Amygdala (tissue), 56 donors: ENCODE results near the gene PTPRK.

ENCODE experiments used
- DNase-seq, 56 donors: peaks; one replicate each; lab custom pipeline; 2025; lab: John Stamatoyannopoulos, UW

PTPRK gene

DNA sequence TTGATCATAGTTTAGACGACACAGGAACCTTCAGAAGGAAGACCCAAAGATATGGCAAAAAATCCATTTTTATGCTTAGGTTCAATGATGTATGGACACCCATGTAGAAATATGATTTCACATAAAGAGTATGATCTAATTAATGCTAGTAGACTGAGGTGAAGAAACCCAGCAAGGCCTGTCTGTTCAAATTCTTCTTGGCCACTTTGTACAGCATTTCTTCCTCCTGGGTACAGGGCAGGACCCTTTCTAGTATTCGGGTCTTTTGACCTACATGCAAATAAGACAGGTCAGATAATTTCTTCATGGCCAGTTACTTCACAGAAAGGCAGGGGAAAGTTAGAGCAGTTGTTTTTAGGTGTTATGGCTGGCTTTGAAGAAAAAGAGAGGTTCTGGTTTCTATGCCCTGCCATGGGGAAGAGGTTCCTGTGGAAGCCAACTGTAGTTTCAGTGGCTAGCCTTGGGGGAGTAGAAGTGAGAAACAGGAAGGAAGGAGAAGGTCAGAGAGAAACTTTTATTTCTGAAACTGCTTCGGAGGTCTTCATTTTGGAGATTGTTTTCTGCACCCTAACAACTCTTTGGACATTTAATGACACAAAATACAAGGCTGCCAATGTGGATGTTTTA, 208.3 kb downstream of the PTPRK start:
- DNase-seq = no peak

DNA sequence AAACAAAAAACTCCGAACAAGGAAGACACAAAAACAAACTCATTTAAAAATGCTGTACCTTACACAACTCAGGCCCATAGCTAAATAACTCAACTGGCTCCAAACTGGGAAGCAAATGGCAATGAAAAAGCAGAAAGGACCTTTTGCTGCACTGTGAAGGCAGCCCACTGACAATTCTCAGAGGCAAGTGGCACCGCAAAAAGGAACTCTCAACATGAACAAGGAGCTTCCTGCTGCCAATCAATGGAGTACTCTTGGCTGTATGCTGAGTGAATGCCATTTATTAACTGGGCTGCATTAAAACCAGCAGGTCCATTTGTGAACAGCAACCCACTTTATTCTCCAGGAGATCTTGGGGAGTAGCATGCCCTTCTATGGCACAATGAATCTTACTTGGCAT, 209.9 kb downstream of the PTPRK start:
- peak in 1 of 56 donors; percentile 4 for DNase-seq

DNA sequence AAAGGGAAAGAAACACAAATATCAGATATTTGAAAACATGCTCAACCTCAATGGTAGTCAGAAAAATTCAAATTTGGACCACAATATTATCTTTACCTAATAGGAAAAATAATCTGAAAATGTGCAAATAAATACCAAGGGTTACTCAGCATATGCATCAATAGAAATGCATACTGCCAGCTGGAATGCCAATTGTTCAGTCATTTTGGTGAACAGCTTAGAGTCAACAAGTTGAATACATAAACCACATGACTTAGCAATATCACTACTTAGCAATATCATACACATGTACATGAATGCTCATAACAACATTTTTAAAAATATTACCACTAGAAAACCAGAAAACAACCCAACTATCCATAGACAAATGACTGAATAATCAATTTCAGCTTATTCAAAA, 212.7 kb downstream of the PTPRK start:
- no peak for DNase-seq

DNA sequence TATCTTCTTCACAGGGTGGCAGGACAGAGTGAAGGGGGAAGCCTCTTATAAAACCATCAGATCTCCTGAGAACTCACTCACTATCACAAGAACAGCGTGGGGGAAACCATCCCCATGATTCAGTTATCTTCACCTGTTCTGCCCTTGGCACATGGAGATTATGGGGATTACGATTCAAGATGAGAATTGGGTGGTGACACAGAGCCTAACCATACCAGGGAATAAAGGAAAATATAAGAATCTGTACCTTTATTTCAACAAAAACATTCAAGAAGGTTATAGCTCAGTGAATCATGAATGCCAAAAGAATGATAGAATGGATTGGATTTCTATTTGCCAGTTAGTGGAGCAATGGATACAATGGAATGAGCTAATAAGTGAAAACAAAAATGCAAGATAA, 214.4 kb downstream of the PTPRK start:
- no peak for DNase-seq

DNA sequence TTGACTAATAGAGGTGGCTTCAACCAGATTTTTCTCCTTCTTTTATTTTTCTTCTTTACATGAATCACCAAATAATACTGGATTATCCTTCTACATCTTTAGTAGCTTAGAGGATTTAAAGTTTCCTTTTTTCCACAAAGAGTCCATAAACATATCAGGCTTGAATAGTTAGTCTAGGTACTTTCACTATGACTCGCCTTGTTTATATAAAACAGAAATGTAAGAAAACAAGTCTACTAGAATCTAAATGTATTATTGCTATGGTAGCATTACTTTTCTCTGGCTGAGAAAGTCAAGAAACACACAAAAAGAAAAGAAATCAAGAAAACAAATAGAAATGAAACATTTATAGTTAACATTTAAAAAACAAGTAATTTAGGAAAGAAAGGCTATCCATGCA, 215.2 kb downstream of the PTPRK start:
- no peak for DNase-seq

DNA sequence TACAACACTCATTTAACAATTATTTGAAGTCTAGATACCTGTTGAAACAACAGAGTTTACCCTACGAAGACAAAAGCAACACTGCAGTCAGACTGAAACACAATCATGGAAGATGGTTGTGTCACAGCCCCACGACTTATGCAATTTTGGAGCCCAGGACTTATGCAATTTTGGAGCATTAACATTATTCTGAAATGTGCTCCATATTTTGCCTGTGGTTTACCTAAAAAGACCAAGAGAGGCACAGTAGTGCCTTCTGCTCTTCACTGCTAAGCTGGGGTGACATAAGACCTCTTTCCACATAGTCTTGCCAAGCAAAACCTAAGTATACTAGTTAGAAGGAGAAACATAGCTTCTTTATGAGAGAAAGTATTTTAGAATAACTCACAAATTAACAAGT, 216.5 kb downstream of the PTPRK start:
- no peak for DNase-seq

DNA sequence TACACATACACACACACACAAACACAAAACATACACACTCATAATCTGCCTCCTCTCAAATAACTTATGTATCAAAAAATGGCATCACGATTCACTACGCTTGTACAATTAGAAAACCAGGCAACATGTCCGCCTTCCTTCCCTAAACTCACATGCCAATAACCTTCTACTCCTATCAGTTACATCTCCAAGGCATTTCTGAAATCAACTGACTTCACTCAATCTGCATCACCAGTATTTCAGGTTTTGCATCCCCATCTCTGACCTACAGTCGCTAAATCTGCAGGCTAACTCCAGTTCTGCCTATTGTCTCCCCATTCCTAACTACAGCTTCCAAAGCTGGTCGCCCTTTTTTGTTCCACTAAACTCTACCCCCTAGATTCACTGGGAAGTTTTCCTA, 217.5 kb downstream of the PTPRK start:
- DNase-seq = no peak

DNA sequence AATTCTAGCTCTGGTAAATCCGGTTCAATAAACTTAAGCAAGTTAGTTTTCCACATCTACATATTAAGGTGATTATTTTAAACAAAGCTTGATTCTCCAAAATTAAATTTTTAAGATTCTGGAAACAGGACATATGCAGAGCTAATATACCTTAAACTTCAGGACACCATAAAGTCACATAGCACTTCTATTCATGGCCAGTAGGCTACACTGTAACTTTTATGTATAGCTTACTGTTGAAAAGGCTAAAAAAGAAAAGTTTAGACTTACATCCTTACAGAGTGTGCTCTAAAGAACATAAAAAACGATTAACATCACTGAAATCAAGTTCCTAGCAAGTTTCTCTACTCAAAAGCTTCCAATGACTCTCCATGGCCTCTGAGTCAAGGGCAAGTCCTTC, 224.7 kb downstream of the PTPRK start:
- no peak for DNase-seq

DNA sequence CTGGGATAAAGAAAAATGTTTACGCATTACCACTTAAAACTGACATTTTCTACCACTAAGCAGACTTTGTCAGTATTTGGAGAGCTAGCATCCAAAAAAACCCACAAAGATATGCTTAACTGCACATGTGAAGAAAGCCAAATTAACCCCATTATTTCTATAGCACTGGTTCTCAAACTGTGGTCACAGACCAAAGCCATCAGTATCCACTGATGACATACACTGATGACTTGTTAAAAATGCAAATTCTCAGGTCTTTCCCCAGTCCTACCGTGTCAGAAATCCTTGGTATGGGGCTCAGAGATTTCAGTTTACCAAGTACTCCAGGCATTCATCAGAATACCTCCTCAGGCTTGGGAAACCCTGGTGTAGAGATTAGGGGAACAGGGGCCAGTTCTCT, 230.2 kb downstream of the PTPRK start:
- no peak for DNase-seq

DNA sequence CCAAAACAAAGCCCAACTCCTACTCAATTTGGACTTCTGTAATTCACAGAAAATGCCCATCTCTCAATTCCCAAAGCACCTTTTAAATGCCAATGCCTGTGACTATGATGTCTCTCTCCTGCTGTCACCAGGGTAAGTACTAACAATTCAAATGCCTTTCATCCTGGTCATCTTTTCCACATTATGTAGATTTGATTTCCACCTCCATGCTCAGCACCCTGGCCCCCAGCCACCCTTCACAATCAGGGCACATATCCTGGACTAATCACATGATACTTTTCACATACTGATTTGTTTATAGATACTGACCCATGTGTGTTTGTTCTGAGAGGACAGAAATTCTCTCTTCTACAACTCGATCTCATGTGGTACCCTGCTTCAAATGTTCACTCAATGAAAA, 236.3 kb downstream of the PTPRK start:
- DNase-seq = no peak

DNA sequence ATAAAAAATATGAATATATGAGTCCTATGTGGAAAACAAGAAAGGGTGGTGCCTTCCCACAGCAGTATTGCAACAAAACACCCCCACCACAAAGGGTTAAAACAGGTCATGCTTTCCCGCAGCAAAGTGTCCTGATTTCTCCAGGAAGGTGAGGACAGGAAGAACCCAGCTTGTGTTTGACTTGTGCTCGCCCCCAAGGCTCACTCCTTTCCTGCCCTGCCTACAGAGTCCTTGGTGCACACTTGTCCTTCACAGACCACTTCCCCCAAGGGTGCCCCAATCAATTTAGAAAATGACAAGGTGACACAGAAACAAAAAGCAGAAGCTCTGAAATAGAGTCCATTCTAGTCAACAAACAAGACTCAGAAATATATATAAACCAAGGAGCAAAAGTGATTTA, 237.4 kb downstream of the PTPRK start:
- DNase-seq = no peak

DNA sequence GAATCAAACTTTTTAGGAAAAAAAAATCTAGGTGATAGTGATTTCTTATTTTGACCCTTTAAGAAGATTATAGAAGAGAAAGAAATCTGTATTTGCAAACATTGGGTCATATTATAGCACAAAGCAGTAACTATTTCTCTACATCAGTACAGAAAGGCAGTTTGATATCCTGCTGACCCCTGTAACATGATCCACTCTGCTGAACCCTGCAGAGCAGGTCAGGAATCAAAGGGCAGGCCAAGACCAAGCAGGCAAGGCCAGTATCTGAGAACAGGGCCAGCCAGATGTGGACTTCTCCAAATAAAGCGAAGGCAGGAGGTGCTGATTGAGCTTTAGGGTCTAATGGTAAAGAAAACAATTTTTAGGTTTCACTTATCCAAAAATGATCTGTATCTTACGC, 239.4 kb downstream of the PTPRK start:
- no peak for DNase-seq

DNA sequence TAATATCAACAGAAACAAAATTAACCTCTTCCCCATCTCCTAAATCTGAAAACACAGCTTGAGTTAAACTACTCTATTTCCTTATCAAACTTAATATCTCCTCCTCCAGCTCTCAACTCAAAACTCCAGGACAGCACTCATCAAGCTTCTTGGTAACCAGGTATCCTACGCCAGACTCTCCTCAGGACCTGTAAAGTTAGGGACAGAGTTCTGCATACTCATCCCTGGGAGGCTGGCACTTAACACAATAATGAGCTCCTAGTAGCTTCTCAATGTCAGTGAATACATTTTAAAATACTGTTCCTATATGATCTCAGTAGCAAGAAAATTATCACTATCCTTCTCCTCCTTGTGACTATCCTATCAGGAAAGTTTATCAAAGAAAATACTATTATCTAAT, 240.3 kb downstream of the PTPRK start:
- no peak for DNase-seq

DNA sequence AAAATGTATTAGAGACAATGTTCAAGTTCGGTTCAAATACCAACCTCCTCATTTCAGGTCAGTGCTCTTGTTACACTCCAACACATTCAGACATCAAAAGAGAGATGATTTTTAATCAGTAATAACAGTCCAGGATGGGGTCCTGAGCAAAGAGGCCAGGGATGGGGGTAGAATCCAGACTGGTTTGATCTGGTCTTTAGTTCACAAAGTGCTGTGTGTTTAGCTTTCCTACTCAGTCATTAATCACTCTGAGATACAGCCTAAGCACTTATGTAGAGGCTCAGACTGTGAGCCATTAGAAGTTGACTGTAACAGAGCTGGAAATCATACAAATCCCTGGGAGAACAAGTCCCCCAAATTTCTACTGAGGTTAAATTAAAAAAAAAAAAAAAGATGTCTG, 241.6 kb downstream of the PTPRK start:
- DNase-seq = no peak

DNA sequence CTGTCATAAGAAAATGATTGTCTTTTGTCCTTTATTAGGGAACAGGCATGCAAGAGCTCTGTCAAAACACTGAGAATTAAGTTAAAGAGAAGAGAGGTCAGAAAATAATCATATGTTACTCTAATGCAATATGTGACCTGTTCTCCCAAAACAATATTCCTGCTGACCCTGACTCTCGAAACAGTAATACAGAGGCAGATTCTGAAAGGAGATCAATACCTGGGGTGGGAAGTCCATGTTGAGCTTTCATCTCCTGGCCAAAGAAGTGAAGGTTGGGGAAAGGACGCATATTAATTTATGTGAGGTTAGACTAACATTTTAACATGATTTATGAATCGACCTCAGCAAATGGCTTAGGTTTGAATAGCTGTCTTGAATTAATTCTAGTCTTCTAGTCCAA, 243.0 kb downstream of the PTPRK start:
- DNase-seq = no peak

DNA sequence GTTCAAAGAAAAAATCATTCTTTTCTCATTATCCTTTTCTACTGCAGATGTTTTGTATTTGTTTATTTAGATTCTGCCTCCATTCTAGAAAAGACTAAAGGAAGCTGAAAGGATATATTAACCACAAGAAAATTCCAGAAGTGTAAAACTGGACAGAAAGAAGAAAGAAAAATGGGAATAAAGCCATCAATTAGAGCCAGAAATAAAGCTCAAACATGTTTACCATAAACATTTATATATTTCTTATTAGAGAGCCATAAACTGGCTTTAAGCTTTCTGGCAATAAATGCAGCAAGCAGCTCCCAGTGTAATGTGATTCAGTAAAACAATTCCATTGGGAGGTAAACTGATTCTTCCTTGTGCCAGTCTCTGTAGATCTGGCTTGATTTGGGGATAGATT, 244.1 kb downstream of the PTPRK start:
- DNase-seq = no peak

DNA sequence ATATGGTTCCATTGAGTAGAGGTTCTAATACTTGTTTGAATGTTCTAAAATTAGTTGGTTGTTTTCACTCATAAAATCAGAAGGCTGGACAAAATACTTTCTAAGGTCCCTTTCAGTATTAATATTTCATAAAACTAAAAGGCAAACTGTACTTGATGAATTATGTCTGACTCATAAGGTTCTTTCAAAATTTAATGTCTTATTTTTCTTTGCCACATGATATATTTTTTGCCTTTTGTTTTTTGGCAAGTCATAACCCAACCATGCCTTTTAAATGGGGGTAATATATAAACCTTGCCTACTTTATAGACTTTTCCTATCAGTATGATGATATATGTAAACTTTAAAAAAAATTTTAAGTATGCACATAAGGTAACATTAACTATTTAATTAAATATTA, 244.7 kb downstream of the PTPRK start:
- no peak for DNase-seq

DNA sequence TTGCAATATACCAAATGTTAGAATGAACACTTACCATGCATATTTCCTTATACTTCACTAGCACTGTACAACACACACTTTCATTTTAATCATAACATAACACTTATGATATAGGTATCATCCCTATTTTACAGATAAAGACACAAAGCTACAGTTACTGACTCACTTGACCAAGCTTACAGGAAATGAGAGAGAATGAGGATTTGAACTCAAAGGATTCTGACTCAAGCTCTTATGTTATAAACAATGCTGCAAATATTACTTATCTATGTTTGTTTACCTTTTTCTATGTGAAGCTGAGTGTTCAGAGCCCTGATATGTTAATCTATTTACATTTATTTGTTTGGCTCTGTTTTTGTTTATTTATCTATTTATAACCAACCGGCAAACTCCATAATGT, 245.4 kb downstream of the PTPRK start:
- DNase-seq = no peak

DNA sequence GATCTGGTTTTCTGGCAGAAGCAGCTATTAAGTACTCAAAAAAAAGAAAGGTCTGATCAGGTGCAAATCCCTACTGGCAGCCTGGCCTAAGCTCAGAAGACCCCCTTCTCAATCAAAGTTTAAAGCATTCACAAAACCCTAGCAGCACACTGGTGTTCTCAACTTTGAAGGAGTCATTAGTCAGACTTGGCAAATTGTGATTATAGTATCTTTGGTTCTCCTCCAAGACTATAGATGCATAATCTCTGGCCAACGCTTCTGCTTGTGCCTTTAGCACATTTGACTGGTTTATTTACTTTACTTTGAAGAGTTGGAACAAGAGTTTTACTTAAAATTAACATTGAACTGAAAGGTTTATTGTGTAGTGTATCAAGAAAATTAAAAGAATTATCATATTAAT, 248.9 kb downstream of the PTPRK start:
- no peak for DNase-seq

DNA sequence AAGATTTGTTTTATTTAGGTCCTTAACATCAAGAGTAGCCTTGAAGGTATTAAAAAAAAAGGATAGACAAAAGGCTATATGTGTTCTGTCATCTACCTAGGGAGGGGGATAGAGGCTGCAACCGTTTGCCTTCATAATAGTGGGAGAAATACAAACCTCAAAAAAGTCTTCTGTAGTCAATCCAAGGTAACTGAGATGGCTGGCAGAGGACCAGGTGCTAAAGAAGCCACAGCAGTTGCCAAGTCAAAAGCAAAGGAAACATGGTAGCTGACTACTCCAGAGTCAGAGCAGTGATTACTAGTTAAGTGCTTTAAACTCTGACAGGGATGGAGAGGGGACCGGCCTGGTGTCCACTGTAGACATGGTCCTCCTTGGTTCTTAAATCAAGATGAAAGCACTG, 249.4 kb downstream of the PTPRK start:
- no peak for DNase-seq

DNA sequence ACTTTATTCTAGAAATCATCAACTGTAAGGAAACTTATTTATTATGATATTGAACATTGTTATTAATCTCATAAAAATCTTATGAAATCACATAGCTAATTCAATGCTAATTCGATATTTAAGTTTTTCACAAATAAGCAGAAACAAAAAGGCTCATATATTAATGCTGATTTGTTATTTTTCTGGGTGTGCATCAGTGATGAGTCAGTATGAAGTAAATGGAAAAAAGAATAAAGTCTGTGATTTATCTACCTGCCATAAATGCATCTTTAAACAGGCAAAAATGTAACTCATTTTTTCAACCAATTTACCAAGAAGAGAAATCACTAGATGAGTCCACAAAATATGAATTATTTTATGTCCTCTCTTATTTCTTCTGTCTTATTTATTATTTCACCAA, 253.5 kb downstream of the PTPRK start:
- no peak for DNase-seq

DNA sequence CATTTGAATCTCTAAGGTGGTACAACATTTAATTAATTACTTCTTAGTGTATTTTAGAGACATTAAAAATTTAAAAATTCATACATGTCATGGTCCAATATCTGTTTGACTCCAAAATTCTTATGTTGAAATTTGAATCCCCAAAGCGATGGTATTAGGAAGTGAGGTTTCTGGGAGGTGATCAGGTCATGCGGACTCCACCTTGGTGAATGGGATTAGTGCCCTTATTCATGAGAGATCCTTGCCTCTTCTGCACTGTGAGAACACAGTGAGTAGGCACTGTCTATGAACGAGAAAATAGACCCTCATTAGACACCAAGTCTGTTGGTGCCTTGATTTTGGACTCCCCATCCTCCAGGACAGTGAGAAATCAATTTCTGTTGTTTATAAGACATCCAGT, 254.7 kb downstream of the PTPRK start:
- DNase-seq = no peak
